GM18858 (cell line): ENCODE results near the gene STAT3.
"Not testable (repeated sequence)": the region's sequence is repeated elsewhere in the genome, so short reads cannot be mapped to it uniquely, and the experiment has no call there.

Experiments used
- ATAC-seq: cut with Tn5 transposase; IDR thresholded peaks from one replicate; pipeline ENCODE4 v1.9.1; 2021; ENCODE audit not compliant: unreplicated experiment

Gene STAT3

GRCh38 chr17:42409523-42410318, 21.5 kb upstream of the STAT3 start:
- no peak for ATAC-seq

- no peak for ATAC-seq
Observed at GRCh38 chr17:42408061-42408460, 19.8 kb upstream of the STAT3 start.

GRCh38 chr17:42407289-42407836, 19.1 kb upstream of the STAT3 start:
- no peak for ATAC-seq

GRCh38 chr17:42406615-42407288, 18.5 kb upstream of the STAT3 start:
- ATAC-seq: no peak

- no peak for ATAC-seq
Observed at GRCh38 chr17:42405963-42406495, 17.8 kb upstream of the STAT3 start.

GRCh38 chr17:42405076-42405475, 16.8 kb upstream of the STAT3 start:
- no peak for ATAC-seq

GRCh38 chr17:42404326-42405055, 16.2 kb upstream of the STAT3 start:
- no peak for ATAC-seq

GRCh38 chr17:42403150-42403549, 14.9 kb upstream of the STAT3 start:
- ATAC-seq: no peak

GRCh38 chr17:42402117-42402516, 13.9 kb upstream of the STAT3 start:
- ATAC-seq: no peak

GRCh38 chr17:42400844-42401375, 12.7 kb upstream of the STAT3 start:
- not testable (repeated sequence) for ATAC-seq

- no peak for ATAC-seq
Observed at GRCh38 chr17:42399948-42400843, 12.0 kb upstream of the STAT3 start.

- ATAC-seq: no peak
Observed at GRCh38 chr17:42399121-42399520, 10.9 kb upstream of the STAT3 start.

- ATAC-seq: not testable (repeated sequence)
Observed at GRCh38 chr17:42395601-42396000, 7.4 kb upstream of the STAT3 start.

GRCh38 chr17:42394838-42395237, 6.6 kb upstream of the STAT3 start:
- no peak for ATAC-seq

- no peak for ATAC-seq
Observed at GRCh38 chr17:42392692-42393415, 4.6 kb upstream of the STAT3 start.

GRCh38 chr17:42391439-42391838, 3.2 kb upstream of the STAT3 start:
- not testable (repeated sequence) for ATAC-seq

- no peak for ATAC-seq
Observed at GRCh38 chr17:42389899-42390298, 1.7 kb upstream of the STAT3 start.

- no peak for ATAC-seq
Observed at GRCh38 chr17:42389135-42389417, 834 bp upstream of the STAT3 start.

- no peak for ATAC-seq
Observed at GRCh38 chr17:42387661-42388380, 421 bp downstream of the STAT3 start.
